IMR-90 (cell line): Measurements from ENCODE around the gene GSG1L. TPM values are rescaled to one million over a fixed set of nuclear protein-coding genes. Genes with fewer than 3 reads are reported as not detected.

ENCODE experiments used
- ATAC-seq: fragments of 200-7000 bp; cut with Tn5 transposase; 2 replicates; pipeline ENCODE4 v1.9.1; 2020; ENCODE audit warnings: low read depth, mild to moderate bottlenecking, moderate library complexity
- BruUV-seq: library from RNA; stranded (reverse); fragments of 400-500 nt; replicated peaks from 2 replicates; lab custom pipeline; 2021; lab: Mats Ljungman, UMichigan
- CTCF ChIA-PET: fragments of 300-600 bp; formaldehyde crosslinking; extraction: SDS; loops from one replicate; lab custom pipeline; 2021; ENCODE audit warnings: antibody characterized with exemption; lab: Yijun Ruan, JAX
- POLR2A ChIA-PET: fragments of 300-600 bp; sonication (Branson Sonifier 250); formaldehyde crosslinking; loops from one replicate; lab custom pipeline; 2022; ENCODE audit warnings: antibody characterized with exemption; ENCODE audit not compliant: unreplicated experiment; lab: Charles Lee
- DNase-seq: peaks from one replicate; pipeline ENCODE4 v3.0.0; 2013
- H2AFZ ChIP-seq: replicated peaks from 2 replicates; pipeline ENCODE3; 2013; ENCODE audit warnings: low read length, mild to moderate bottlenecking; ENCODE audit not compliant: poor library complexity
- H2AK5ac ChIP-seq: 2 replicates; pipeline ENCODE4 v1.6.1; 2013; ENCODE audit warnings: low read depth, low read length, inconsistent platforms
- H2AK9ac ChIP-seq: replicated peaks from 2 replicates; pipeline ENCODE3; 2013; ENCODE audit warnings: mild to moderate bottlenecking, low read depth, low read length, moderate library complexity; ENCODE audit not compliant: poor library complexity
- H2BK120ac ChIP-seq: 2 replicates; pipeline ENCODE4 v1.6.1; 2013; ENCODE audit warnings: low read depth, low read length, inconsistent platforms
- H2BK15ac ChIP-seq: 3 replicates; pipeline ENCODE4 v1.6.1; 2013; ENCODE audit warnings: low read depth, low read length, inconsistent platforms
- H2BK20ac ChIP-seq: 2 replicates; pipeline ENCODE4 v1.6.1; 2013; ENCODE audit warnings: low read depth, mild to moderate bottlenecking, inconsistent platforms, low read length, moderate library complexity
- H2BK5ac ChIP-seq: 2 replicates; pipeline ENCODE4 v1.6.1; 2013; ENCODE audit warnings: mild to moderate bottlenecking, low read depth, low read length, inconsistent platforms; ENCODE audit not compliant: poor library complexity, severe bottlenecking
- H3K14ac ChIP-seq: replicated peaks from 2 replicates; pipeline ENCODE4 v1.6.1; 2013; ENCODE audit warnings: low read depth, low read length, inconsistent platforms
- H3K18ac ChIP-seq: 2 replicates; pipeline ENCODE4 v1.6.1; 2013; ENCODE audit warnings: low read depth, low read length, control low read depth
- H3K23ac ChIP-seq: 2 replicates; pipeline ENCODE4 v1.6.1; 2013; ENCODE audit warnings: low read depth, low read length, inconsistent platforms
- H3K27ac ChIP-seq: 2 replicates; pipeline ENCODE4 v1.5.1; 2013; ENCODE audit warnings: mild to moderate bottlenecking, control low read depth, low read length; ENCODE audit not compliant: insufficient read depth
- H3K27me3 ChIP-seq: 2 replicates; pipeline ENCODE4 v1.6.1; 2013; ENCODE audit warnings: low read length; ENCODE audit not compliant: control insufficient read depth, insufficient read depth
- H3K36me3 ChIP-seq: 2 replicates; pipeline ENCODE4 v1.6.1; 2013; ENCODE audit warnings: low read length, mixed read lengths; ENCODE audit not compliant: control insufficient read depth, insufficient read depth
- H3K4ac ChIP-seq: 2 replicates; pipeline ENCODE4 v1.6.1; 2013; ENCODE audit warnings: low read depth, low read length, inconsistent platforms
- H3K4me1 ChIP-seq: 2 replicates; pipeline ENCODE4 v1.6.1; 2013; ENCODE audit warnings: low read length, mixed read lengths; ENCODE audit not compliant: control insufficient read depth, insufficient read depth
- H3K4me2 ChIP-seq: 2 replicates; pipeline ENCODE4 v1.6.1; 2013; ENCODE audit warnings: low read depth, mild to moderate bottlenecking, control low read depth, low read length, moderate library complexity
- H3K4me3 ChIP-seq: 2 replicates; pipeline ENCODE4 v1.5.1; 2013; ENCODE audit warnings: low read depth, mild to moderate bottlenecking, control low read depth, low read length, moderate library complexity; ENCODE audit not compliant: insufficient read depth
- H3K56ac ChIP-seq: 2 replicates; pipeline ENCODE4 v1.6.1; 2013; ENCODE audit warnings: low read length, inconsistent platforms; ENCODE audit not compliant: insufficient read depth; ENCODE audit errors: extremely low read depth
- H3K79me1 ChIP-seq, 2 experiments: 2 replicates each; pipeline ENCODE4 v1.6.1; 2013; ENCODE audit warnings: low read length in 2 of 2, inconsistent platforms in 1 of 2, low read depth in 1 of 2
- H3K9ac ChIP-seq: 2 replicates; pipeline ENCODE4 v1.6.1; 2013; ENCODE audit warnings: low read depth, low read length, control low read depth
- H3K9me1 ChIP-seq: 2 replicates; pipeline ENCODE4 v1.6.1; 2013; ENCODE audit warnings: low read length, inconsistent platforms; ENCODE audit not compliant: insufficient read depth
- H3K9me3 ChIP-seq: 2 replicates; pipeline ENCODE4 v1.6.1; 2013; ENCODE audit warnings: low read length; ENCODE audit not compliant: control insufficient read depth, insufficient read depth
- H4K20me1 ChIP-seq: 2 replicates; pipeline ENCODE4 v1.6.1; 2013; ENCODE audit warnings: low read length, inconsistent platforms; ENCODE audit not compliant: insufficient read depth
- H4K5ac ChIP-seq: 2 replicates; pipeline ENCODE4 v1.6.1; 2013; ENCODE audit warnings: mild to moderate bottlenecking, low read depth, low read length, control low read depth
- H4K8ac ChIP-seq, 2 experiments: 2 replicates each; pipeline ENCODE4 v1.6.1; 2013; ENCODE audit warnings: low read depth in 2 of 2, low read length in 2 of 2, control low read depth in 1 of 2, inconsistent platforms in 1 of 2
- H4K91ac ChIP-seq: 2 replicates; pipeline ENCODE4 v1.6.1; 2013; ENCODE audit warnings: low read depth, low read length, inconsistent platforms; ENCODE audit not compliant: insufficient read depth
- MXI1 ChIP-seq: IDR thresholded peaks from 2 replicates; pipeline ENCODE4 v1.6.1; 2012; ENCODE audit warnings: low read depth, mild to moderate bottlenecking, low read length, moderate library complexity, borderline replicate concordance
- RFX5 ChIP-seq: IDR thresholded peaks from 2 replicates; pipeline ENCODE4 v1.8.0; 2012; ENCODE audit warnings: low read depth, mild to moderate bottlenecking, low read length, moderate library complexity
- SMC3 ChIP-seq: fragments of 150-350 bp; IDR thresholded peaks from 2 replicates; pipeline ENCODE4 v1.6.1; 2016; ENCODE audit warnings: low read depth, mild to moderate bottlenecking, antibody characterized with exemption, low read length, moderate library complexity
- WGBS, 2 experiments: methylation state at CpG; one replicate each; pipeline versions ENCODE4 v1.1.5 to v1.1.7; 2013; ENCODE audit warnings: missing lambda C conversion rate in 2 of 2; ENCODE audit not compliant: insufficient read length in 1 of 2; ENCODE audit errors: extremely low coverage in 2 of 2; 5-methylcytosine and 5-hydroxymethylcytosine counted together
- dilution Hi-C: fragments of 300-500 bp; cut with HindIII; formaldehyde crosslinking; loops from one replicate; pipeline ENCODE4 v1.14.3; 2018; ENCODE audit warnings: low sequenced_read_pairs; ENCODE audit not compliant: unreplicated experiment
- in situ Hi-C: fragments of 300-500 bp; cut with MboI; formaldehyde crosslinking; loops from 3 replicates; pipeline ENCODE4 v1.14.3; 2019; ENCODE audit warnings: low sequenced_read_pairs, inconsistent platforms, mixed read lengths
- intact Hi-C: fragments of 100-400 bp; cut with micrococcal nuclease; formaldehyde crosslinking; loops from 2 replicates; pipeline ENCODE4 v1.10.0; 2022
- polyA plus RNA-seq, 3 experiments: library from polyadenylated mRNA; depleted of rRNA; stranded (reverse); fragments of >200 nt; gene quantifications; 2 replicates each; pipeline ENCODE4 v1.2.3, GENCODE V29; 2012; ENCODE audit warnings: low replicate concordance in 1 of 3
- total RNA-seq: library from RNA; depleted of rRNA; stranded (reverse); fragments of >200 nt; gene quantifications from 2 replicates; pipeline ENCODE4 v1.2.3, GENCODE V29; 2012

Gene GSG1L
- total and polyA plus RNA-seq, 2 of the 4 experiments (the other 2 are of a cell fraction), result not detected

DNA sequence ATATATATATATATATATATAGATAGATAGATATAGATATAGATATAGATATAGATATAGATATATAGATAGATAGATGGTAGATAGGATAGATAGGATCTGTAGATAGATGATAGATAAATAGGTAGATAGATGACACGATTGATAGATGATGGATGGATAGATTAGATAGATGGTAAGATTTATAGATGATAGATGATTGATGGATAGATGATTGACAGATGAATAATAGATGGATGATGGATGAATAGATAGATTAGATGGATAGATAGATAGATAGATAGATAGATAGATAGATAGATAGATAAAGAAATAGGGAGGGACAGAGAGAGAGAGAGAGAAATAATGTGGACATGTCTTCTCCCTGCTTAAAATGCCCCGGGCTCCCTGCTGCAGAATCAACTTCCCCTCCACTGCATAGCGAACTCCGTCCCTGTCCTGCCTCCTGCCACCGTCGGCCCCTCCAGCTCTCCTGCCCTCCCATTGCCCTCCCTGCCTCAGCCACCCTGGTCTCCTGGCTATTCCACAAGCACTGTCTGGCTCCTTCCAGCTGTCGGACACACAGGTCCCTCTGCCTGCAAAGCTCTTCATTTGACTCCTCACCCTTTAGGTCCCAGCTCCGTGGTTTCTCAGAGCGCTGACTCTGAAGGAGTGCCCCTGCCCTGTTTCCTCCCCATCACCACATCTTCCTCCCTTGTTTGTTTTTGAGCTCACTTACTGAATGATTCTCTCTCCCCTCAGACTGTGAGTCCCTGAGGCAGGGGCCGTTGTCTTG lies 259.6 kb downstream of the GSG1L start:
- no peak for ATAC-seq
- no peak overlapping the region for H2BK120ac ChIP-seq
- H4K91ac ChIP-seq, result no peak overlapping the region
- no peak overlapping the region for H2BK5ac ChIP-seq
- no peak overlapping the region for H3K56ac ChIP-seq
- 22 to 100% methylated on average over 1 to 8 of the region's 10 CpGs for WGBS, 2 experiments
- H2BK20ac ChIP-seq, result no peak overlapping the region
- no peak overlapping the region for H3K4me2 ChIP-seq
- no peak overlapping the region for H3K4ac ChIP-seq
- no peaks in the 10 kb centered on the region for H3K4me1 ChIP-seq
- H3K27me3 ChIP-seq, result peaks cover 35% of the 10 kb centered on the region
- POLR2A ChIA-PET, result no interaction called here
- no peaks in the 10 kb centered on the region for H3K36me3 ChIP-seq
- intact Hi-C loops, result no loop called here
- no peak overlapping the region for H4K5ac ChIP-seq
- H3K18ac ChIP-seq, result no peak overlapping the region
- no peak for TF ChIP-seq MXI1
- no peak for TF ChIP-seq SMC3
- no peak for TF ChIP-seq RFX5
- no peak overlapping the region for H2BK15ac ChIP-seq
- H3K23ac ChIP-seq, result no peak overlapping the region
- no peak overlapping the region for H4K8ac ChIP-seq
- H3K9me3 ChIP-seq, result no peaks in the 10 kb centered on the region
- no peaks in the 10 kb centered on the region for H3K79me1 ChIP-seq
- no peak overlapping the region for H3K27ac ChIP-seq
- no peak overlapping the region for H3K9ac ChIP-seq
- no peak overlapping the region for H2AK5ac ChIP-seq
- in situ Hi-C loops, result no loop called here
- dilution Hi-C loops, result no loop called here
- no TSS peak for BruUV-seq
- H3K4me3 ChIP-seq, result no peak overlapping the region
- H3K9me1 ChIP-seq, result no peaks in the 10 kb centered on the region
- H2AK9ac ChIP-seq, result no peak overlapping the region
- no peak overlapping the region for H3K14ac ChIP-seq
- CTCF ChIA-PET, result no interaction called here
- H4K20me1 ChIP-seq, result no peaks in the 10 kb centered on the region
- no peak overlapping the region for H2AFZ ChIP-seq
- DNase-seq, result no peak
